GM19324 (cell line): ENCODE measurements around the gene VPS11.
A peak's percentile ranks its signal among the peaks of the same experiment; 100 is the strongest.
"Not testable (repeated sequence)": the region's sequence is repeated elsewhere in the genome, so short reads cannot be mapped to it uniquely, and the experiment has no call there.

Source experiments
- ATAC-seq: cut with Tn5 transposase; IDR thresholded peaks from one replicate; pipeline ENCODE4 v1.9.1; 2021; ENCODE audit warnings: mild to moderate bottlenecking, moderate library complexity; ENCODE audit not compliant: unreplicated experiment, low FRiP score

Gene VPS11

DNA sequence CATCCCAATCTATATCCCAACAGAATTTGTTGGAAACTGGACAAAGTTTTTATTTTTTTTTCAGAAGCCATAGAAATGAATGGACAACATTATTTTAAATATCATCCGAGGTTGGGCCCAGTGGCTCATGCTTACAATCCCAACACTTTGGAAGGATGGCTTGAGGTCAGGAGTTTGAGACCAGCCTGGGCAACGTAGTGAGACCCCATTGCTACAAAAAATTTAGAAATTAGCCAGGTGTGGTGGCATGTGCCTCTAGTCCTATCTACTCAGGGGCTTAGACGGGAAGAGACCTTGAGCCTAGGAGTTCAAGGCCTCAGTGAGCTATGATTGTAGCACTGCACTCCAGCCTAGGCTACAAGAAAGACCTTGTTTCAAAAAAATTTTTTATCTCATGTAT, 32.8 kb upstream of the VPS11 start:
- ATAC-seq: no peak

DNA sequence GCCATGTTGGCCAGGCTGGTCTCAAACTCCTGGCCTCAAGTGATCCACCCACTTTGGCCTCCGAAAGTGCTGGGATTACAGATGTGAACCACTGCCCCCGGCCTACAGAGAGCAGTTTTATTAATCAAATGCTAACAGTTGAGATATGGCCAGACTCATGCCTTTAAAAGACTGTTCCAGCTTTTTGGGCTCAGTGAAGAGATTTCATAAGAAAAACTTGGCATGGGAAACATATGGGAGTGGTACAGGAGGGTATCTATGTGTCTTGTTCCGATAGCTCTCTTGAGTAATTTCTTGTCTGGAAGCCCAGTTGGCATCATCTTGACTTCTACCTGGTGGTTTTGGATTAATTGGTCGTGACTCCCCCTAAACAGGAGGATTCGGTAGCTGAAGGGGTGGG, 28.7 kb upstream of the VPS11 start:
- ATAC-seq: no peak

DNA sequence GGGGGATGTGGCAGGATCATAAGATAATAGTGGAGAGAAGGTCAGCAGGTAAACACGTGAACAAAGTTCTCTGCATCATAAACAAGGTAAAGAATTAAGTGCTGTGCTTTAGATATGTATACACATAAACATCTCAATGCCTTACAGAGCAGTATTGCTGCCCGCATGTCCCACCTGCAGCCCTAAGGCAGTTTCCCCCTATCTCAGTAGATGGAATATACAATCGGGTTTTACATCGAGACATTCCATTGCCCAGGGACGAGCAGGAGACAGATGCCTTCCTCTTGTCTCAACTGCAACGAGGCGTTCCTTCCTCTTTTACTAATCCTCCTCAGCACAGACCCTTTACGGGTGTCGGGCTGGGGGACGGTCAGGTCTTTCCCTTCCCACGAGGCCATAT, 28.1 kb upstream of the VPS11 start:
- ATAC-seq: not testable (repeated sequence)

DNA sequence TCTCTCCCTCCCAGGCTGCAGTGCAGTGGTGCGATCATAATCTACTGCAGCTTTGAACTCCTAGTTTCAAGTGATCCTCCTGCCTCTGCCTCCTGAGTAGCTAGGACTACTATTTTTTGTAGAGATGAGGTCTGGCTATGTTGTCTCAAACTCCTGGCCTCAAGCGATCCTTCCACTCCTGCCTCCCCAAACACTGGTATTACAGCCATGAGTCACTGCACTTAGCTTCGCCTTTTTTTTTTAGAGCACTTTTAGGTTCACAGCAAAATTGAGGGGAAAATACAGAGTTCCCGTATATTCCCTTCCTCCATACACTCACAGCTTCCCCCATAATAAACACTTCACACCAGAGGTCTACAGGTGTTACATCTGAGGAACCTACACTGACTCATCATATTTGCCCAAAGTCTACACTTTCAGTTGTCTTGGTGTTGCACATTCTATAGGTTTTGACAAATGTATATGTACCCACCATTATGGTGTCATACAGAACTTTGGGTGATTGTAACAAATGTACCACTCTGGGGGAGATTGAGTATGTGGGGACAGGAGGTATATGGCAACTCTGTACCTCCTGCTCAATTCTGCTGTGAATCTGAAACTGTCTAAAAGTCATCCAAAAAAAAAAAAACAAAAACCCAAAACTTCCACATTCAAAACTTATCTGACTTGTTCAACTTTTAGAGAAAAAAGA, 25.6 kb upstream of the VPS11 start:
- ATAC-seq: no peak

DNA sequence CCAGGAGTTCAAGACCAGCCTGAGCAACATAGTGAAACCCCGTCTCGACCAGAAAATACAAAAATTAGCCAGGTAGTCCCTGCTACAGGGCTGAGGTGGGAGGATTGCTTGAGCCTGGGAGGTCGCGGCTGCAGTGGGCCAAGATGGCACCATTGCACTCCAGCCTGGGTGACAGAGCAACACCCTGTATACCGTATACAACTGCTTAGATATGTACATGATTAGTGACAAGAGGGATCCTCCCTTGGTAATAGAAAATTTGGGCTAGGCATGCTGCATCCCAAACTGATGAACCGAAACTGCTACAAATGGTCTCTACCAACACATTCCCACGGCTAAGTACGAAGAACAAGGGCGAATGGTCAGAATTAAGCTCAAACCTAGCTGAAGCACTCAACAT, 24.7 kb upstream of the VPS11 start:
- ATAC-seq: no peak

DNA sequence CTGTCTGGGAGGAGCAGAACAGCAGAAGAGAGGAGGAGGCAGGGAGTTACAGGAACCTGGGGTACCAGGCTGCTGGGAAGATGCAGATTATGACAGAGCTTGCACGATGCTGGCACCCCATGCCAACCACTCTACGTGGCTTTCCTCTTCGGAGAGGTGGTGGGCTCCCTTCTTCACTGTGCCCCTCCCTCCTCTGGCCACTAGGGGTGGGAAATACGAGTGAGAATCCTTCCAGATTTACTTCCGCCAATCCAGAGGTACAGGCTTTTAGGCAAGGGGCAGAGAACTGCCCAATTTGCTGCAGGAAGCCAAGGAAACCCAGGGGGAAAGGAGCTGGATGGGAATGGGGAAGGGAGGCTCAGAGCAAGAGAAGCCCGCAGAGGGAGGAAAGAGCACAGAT, 22.9 kb upstream of the VPS11 start:
- ATAC-seq: no peak

DNA sequence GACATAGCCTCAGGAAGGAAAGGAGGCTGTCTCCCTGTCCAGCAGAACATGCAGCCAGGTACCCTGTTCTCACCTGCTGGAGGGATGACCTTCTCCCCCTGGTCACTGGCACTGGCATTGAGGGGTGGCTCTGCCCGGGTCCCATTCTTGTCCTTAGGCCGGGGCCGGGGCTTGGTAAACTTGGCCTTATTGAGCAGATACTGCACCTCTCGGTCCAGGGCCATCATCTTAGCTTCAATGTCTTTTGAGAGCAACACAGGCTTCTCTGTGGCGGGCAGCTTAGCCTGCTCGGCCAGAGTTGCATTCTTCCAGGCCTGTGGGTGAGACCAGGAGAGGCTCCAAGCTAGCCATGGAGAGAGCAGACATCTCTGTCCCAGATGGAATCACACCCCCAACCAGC, 21.1 kb upstream of the VPS11 start:
- ATAC-seq: no peak

DNA sequence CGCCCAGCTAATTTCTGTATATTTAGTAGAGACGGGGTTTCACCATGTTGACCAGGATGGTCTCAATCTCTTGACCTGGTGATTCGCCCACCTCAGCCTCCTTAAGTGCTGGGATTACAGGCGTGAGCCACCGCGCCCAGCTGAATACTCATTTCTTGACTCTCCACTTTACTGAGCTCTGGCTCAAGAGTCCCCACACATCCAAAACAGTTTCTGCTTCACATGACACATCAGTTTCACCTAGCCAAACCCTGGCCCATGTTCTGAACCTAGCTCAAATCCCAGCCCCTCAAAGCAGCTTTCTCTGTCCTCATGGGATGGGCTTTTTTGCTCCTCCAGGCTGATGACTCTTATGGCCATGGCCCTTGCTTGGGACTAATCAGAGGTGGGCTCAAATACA, 20.4 kb upstream of the VPS11 start:
- no peak for ATAC-seq

DNA sequence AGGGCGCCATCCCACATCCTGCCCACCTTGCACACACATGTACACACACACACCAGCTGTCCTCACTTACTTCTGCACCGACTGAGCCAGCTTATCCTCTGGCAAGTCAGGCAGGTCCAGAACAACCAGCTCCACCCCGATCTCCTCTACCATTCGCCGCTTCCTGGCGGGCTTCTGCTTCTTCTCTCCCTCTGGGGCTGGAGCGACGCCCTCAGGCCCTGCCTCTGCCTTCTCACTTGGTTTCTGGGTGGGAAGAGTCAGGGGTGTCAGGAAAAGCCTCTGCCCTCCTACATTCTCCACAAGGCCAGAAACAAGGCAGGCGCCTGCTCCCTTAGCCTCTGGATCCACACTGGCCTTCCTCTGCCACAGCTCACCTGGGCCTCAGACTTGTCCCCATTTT, 19.0 kb upstream of the VPS11 start:
- no peak for ATAC-seq

DNA sequence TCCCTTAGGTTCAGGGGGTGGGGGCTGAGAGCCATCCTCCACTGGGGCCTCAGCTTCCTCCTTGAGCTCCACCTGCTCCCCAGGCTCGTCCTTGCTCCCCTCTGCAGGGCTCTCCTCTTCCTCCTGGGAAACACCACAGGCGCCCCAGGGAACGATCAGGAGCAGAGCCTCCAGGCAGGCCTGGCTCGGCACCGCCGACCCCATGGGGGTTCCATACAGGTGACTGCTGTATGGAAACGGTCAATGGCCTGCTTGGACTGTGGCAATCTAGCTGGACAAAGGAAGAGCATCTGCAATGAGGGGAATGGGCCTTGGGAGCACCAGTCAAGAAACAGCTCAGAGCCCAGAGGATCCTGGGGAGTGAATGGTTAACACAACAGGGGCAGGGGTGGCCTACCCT, 18.5 kb upstream of the VPS11 start:
- ATAC-seq: no peak

DNA sequence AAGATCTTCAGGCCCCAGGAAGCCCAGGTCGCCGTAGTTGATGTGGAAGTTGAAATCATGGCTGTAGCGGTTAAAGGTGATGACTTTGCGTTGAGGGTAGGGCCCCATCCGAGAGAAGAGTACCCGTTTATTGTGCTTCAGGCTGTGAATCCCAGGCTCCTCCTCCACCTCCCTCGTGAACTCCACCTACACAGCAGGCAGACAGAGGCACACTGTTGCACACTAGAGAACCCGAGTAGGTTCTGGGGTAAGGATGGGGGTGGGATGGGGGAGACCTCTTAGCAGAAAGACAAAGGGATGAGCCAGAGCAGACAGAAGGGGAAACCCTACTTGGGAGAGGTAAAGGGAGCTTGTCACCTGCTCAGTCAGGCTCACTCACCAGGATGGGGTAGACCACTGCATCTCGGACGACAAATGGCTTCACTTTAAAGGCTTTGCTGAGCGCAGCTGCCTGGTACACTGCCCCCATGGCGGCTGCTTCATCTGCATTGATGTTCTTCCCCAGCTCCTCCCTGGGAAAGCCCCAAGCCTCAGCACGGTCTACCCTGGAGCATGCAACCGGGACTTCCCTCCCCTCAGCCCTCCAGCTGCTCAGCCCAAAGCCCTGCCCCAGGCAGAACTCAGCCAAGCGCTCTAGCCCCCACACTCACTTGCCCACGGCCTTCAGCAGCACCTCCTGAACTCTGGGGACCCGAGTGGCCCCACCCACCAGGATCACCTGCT, 16.0 kb upstream of the VPS11 start:
- ATAC-seq: no peak

DNA sequence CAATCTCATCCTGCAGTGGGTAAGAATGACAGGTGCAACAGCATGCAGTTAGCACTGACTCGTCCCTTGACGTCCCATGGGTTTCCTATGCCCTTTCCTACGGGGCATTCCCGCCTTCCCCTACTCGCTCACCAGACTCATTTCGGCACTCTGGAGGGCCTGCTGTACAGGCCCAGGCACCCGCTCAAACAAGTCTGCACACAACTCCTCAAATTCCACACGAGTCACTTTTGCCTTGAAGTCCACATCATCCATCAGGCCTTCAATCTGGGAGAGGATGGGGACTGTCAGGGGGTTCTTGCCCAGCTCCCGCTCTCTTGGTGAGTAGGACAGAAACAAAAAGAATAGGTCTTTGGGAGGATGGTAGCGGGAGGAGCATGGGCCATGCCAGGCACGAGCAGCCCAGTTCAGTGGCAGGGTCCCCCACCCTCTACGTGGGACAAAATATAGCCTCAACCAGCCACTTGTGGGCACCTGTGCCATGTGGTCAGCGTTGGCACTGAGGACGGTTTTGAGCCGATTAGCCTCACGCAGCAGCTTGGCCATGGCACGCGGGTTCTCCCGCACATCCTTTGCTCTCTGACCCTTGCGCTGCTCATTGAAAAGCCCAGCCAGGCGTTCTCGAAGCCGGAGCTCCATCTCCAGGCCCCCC, 15.3 kb upstream of the VPS11 start:
- ATAC-seq: no peak

DNA sequence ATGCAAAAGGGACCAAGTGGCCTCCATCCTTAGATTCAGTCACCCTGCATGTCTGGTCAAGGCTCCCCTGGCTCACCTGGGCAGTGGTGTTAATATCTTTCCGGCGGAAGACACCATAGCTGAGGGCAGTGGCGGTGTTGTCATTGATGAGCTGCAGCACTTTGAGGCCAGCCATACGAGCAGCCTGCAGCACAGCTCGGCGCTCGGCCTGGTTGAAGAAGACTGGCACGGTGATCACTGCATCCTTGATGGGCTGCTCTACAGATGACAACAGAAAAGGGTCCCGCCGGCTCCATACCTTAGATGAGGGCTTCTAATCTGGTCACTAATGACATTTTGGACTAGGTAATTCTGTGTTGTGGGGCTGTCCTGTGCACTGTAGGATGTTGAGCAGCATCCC, 13.2 kb upstream of the VPS11 start:
- no peak for ATAC-seq

DNA sequence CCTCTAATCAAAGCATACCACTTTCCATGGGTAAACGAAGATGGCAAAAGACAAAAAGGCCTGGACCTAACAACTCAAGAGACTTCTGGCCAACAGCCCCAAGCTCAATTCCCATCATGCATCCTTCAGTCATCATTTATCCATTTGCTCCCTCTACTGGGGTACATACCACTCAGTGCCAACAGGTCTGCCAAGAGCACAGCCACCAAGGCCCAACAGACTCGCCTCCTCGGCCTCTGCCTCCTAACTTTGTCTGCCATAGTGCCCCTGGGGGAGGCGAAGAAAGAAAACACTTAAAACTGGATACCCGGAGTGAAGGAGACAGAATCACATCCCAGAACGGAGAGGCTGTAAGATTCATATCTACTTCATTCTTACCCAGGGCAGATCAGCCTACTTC, 11.7 kb upstream of the VPS11 start:
- ATAC-seq: no peak

DNA sequence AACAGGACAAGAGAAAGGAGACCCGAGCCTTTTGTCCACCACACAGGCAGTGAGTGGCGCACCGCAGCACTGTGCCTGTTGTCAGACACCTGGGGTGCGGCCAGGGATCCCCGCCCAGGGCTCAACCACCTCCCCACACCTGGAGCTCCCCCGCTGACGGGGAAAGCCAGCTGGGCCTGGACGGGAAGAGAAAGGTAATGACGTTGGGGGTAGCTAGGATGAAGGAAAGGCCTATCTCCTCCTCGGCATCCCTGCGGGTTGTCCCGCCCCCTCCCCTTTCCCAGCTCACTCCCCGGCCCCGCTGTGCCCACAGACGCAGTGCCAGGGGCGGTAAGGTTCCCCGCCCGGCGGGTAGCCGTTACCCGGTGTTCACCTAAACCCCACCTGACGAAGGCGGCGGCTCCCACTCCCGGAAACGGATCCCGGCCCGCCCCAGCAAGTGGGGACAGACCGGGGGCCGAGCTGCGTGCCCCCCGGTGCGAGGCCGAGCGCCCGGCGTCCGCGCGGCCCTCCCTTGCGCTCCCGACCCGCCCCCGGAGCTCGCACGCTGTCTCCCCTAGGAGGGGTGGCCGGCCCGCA, 11.1 kb upstream of the VPS11 start:
- ATAC-seq: peak; percentile 13

DNA sequence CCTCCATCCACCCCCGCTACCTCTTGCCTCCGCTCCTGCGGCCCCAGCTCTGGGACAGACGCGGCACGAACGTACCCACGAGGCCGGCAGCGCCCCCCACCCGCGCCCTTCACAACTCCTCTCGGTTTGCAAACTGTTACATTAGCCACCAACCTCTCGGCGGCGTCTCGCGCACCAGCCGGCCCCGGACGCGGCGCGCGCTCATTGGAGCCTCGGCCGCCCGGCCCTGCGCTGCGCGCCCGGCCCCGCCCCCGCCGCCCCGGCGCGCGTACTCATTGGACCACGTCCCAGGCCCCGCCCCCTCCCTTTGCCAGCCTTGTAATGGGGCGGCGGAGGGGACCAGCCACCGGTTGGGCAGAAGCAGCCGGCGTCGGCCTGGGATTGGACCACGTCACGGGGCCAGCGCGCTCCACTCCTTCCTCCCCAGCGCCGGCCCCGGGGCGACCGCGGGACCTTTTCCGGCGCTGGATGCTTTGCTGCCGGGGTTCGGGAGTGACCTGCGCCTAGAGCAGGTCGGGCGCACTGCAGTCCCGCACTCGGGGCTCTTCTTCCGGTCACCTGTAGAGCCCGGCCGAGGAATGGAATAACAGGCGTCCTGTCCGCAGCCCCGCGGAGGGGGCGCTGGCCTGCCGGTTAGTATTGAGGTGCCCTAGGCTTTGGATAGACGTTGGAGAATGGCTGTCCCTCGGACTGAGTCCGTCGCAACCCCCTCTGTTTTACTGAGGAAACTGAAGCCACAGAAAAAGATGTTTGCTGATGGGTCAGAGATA, 10.4 kb upstream of the VPS11 start, which contains the start of gene HYOU1:
TSS of gene HYOU1 (minus strand) at position 206 of the 770 bp plus-strand sequence. CDS start 1,045 bp downstream, outside the sequence.
- peak; percentile 96 for ATAC-seq

DNA sequence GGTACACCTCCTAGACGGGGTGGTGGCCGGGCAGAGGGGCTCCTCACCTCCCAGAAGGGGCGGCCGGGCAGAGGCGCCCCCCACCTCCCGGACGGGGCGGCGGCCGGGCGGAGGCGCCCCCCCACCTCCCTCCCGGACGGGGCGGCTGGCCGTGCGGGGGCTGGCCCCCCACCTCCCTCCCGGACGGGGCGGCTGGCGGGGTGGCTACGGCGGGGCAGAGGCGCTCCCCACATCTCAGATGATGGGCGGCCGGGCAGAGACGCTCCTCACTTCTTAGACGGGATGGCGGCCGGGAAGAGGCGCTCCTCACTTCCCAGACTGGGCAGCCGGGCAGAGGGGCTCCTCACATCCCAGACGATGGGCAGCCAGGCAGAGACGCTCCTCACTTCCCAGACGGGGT, 8.5 kb upstream of the VPS11 start:
- ATAC-seq: not testable (repeated sequence)

DNA sequence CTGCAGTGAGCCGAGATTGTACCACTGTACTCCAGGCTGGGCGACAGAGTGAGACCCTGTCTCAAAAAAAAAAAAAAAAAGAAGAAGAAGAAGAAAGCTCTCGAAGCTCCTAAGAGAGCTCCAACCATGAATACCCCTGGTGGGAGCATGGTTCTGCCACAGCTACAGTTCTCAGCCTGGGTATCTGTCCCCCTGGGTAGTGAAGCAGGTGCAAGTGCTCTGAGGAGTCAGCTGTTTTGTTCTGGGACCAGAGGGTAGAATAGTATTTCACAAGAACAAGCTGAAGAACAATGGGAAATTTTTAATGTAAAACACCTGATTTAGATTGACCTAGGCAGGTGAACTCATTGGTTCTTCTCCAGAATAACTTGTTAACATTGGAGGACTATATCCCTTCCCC, 6.4 kb upstream of the VPS11 start:
- ATAC-seq: no peak

DNA sequence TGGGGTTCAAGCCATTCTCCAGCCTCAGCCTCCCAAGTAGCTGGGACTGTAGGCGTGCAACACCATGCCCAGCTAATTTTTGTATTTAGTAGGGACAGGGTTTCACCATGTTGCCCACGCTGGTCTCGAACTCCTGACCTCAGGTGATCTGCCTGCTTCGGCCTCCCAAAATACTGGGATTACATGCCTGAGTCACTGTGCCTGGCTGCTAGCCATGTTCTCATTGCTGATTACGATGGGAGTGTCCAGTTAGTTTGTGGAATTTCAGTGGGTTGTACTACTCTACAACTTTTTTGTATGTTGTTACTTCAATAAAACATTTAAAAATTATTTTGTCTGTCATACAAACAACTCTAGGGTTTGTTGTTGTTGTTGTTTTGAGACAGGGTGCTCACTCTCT, 4.8 kb upstream of the VPS11 start:
- no peak for ATAC-seq

DNA sequence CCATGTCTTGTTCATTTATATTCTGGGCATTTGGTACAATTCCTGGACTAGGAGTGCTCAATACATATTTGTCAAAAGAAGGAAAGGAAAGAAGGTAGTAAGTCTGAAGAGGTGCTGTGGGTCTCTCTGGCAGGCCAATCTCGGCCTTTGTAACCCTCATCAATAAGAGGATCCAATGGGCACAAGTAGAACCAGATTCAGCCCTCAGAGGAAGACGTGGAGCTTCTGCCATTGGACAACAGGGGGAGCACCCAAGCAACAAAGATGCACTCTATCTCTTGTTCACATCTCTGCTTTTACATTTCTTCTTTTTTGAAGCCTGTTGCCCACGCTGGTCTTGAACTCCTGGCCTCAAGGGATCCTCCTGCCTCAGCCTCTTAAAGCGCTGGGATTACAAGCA, 2.2 kb upstream of the VPS11 start:
- no peak for ATAC-seq

DNA sequence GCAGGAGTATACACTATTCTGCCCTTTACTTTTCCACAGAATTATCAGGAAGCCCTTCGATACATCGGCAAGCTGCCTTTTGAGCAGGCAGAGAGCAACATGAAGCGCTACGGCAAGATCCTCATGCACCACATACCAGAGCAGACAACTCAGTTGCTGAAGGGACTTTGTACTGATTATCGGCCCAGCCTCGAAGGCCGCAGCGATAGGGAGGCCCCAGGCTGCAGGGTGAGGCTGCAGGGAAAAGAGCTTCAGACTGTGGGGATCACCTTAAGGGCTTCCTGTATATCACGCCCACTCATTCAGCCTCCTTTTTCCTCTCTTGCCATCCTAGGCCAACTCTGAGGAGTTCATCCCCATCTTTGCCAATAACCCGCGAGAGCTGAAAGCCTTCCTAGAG, 10.2 kb downstream of the VPS11 start:
- no peak for ATAC-seq
